GM23248 (cell line): Measurements from ENCODE around the gene FITM1.

Experiments used
- EZH2 ChIP-seq: fragments of 200-600 bp; sonication (generic); IDR thresholded peaks from 2 replicates; pipeline ENCODE4 v1.6.1; 2018; ENCODE audit warnings: antibody characterized with exemption, mild to moderate bottlenecking; ENCODE audit not compliant: insufficient read depth, poor library complexity, severe bottlenecking
- EZH2phosphoT487 ChIP-seq: fragments of 200-600 bp; sonication (generic); IDR thresholded peaks from 2 replicates; pipeline ENCODE4 v1.6.1; 2018; ENCODE audit warnings: antibody characterized with exemption, moderate library complexity, mild to moderate bottlenecking, low read depth; ENCODE audit not compliant: insufficient read depth

DNA sequence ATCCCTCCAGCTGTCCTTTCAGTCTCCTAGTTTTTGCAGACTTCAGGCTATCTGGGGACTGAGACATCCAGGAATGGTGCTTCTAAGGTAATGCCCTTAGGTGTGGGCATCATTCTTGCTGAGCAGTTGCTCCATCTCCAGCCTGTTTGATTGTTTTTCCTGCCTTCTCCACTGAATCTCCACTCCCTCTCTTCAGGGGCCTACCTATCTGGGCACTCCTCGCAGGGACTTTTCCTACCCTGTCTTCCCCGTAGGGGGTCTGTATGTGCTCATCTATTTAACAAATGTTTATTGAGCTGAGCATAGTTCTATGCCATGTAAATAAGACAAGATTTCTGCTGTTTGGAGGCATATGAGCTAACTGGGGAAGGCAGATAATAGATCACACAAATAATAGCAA is 2.5 kb downstream of the FITM1 start:
- TF ChIP-seq EZH2 (no peak), EZH2phosphoT487 (no peak)
